GM12878 (cell line): Measurements from ENCODE around the gene HSPB8.

Source experiments
- BACH1 ChIP-seq: fragments of 450-650 bp; IDR thresholded peaks from 2 replicates; pipeline ENCODE4 v1.6.1; 2017; ENCODE audit warnings: mild to moderate bottlenecking, borderline replicate concordance
- CHD2 ChIP-seq: IDR thresholded peaks from 2 replicates; pipeline ENCODE4 v1.6.1; 2011; ENCODE audit warnings: low read depth, low read length, improper control_type of control experiment, borderline replicate concordance
- CHD4 ChIP-seq: fragments of 200-600 bp; sonication (generic); IDR thresholded peaks from 2 replicates; pipeline ENCODE4 v1.6.1; 2016; ENCODE audit warnings: mild to moderate bottlenecking
- POLR2A ChIP-seq: IDR thresholded peaks from 2 replicates; pipeline ENCODE4 v1.6.1; 2011; ENCODE audit warnings: low read depth, mild to moderate bottlenecking, low read length
- RCOR1 ChIP-seq: conservative IDR thresholded peaks from 2 replicates; pipeline ENCODE4 v1.6.1; 2012; ENCODE audit warnings: low read depth, low read length, improper control_type of control experiment
- ZNF207 ChIP-seq: fragments of 450-650 bp; IDR thresholded peaks from 2 replicates; pipeline ENCODE4 v1.6.1; 2014; ENCODE audit warnings: antibody characterized with exemption, mild to moderate bottlenecking, borderline replicate concordance
- ZSCAN29 ChIP-seq: fragments of 450-650 bp; IDR thresholded peaks from 2 replicates; pipeline ENCODE4 v1.6.1; 2017; ENCODE audit warnings: mild to moderate bottlenecking, moderate library complexity
- TF ChIP-seq, protein P1 (sequence below), 3 experiments: IDR thresholded peaks in 2 of 3; conservative IDR thresholded peaks in 1 of 3; 2 replicates each; pipeline ENCODE4 v1.5.1; 2011; ENCODE audit warnings: low read depth in 3 of 3, low read length in 3 of 3, mild to moderate bottlenecking in 3 of 3, control low read depth in 2 of 3, moderate library complexity in 2 of 3, inconsistent platforms in 1 of 3, mixed read lengths in 1 of 3; ENCODE audit not compliant: control insufficient read depth in 2 of 3, insufficient read depth in 1 of 3; ENCODE audit errors: extremely low read depth in 1 of 3
- TF ChIP-seq, protein P2 (sequence below): IDR thresholded peaks from 2 replicates; pipeline ENCODE4 v1.6.1; 2011; ENCODE audit warnings: mild to moderate bottlenecking, low read depth, low read length, moderate library complexity; ENCODE audit not compliant: insufficient replicate concordance

DNA sequence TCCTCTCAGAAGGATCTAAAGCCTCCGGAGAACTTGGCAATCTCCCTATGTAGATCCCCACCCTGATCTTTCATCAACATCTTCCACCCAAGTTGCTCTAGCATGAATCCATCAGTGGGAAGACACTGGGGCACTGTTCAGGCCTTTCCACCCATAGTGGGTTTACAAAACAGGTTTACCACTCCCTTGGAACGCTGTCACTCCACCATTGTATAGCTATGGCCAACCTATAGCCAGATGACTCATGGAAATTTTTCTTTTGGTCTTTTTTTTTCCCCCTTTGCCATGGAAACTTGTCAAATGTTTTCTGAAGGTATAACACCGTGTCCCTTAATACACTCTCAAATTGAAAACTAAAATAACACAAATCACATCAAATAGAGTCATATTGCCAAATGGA is 10.8 kb upstream of the HSPB8 start:
- TF ChIP-seq POLR2A (no peak), BACH1 (no peak), CHD4 (no peak), CHD2 (no peak), ZNF207 (no peak), RCOR1 (no peak), ZSCAN29 (no peak)
- TF ChIP-seq, protein P1, sequence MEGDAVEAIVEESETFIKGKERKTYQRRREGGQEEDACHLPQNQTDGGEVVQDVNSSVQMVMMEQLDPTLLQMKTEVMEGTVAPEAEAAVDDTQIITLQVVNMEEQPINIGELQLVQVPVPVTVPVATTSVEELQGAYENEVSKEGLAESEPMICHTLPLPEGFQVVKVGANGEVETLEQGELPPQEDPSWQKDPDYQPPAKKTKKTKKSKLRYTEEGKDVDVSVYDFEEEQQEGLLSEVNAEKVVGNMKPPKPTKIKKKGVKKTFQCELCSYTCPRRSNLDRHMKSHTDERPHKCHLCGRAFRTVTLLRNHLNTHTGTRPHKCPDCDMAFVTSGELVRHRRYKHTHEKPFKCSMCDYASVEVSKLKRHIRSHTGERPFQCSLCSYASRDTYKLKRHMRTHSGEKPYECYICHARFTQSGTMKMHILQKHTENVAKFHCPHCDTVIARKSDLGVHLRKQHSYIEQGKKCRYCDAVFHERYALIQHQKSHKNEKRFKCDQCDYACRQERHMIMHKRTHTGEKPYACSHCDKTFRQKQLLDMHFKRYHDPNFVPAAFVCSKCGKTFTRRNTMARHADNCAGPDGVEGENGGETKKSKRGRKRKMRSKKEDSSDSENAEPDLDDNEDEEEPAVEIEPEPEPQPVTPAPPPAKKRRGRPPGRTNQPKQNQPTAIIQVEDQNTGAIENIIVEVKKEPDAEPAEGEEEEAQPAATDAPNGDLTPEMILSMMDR (IDR thresholded peaks at IDR 0.05 in 2 of 3, conservative IDR thresholded peaks at IDR 0.05 in 1 of 3; ENCODE audit: control insufficient read depth in 2 of 3, extremely low read depth in 1 of 3, insufficient read depth in 1 of 3, low read depth in 3 of 3, low read length in 3 of 3): no peak
- TF ChIP-seq, protein P2, sequence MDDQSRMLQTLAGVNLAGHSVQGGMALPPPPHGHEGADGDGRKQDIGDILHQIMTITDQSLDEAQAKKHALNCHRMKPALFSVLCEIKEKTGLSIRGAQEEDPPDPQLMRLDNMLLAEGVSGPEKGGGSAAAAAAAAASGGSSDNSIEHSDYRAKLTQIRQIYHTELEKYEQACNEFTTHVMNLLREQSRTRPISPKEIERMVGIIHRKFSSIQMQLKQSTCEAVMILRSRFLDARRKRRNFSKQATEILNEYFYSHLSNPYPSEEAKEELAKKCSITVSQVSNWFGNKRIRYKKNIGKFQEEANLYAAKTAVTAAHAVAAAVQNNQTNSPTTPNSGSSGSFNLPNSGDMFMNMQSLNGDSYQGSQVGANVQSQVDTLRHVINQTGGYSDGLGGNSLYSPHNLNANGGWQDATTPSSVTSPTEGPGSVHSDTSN: no peak
